ENCODE measurements around the gene MACC1.

Gene MACC1

DNA sequence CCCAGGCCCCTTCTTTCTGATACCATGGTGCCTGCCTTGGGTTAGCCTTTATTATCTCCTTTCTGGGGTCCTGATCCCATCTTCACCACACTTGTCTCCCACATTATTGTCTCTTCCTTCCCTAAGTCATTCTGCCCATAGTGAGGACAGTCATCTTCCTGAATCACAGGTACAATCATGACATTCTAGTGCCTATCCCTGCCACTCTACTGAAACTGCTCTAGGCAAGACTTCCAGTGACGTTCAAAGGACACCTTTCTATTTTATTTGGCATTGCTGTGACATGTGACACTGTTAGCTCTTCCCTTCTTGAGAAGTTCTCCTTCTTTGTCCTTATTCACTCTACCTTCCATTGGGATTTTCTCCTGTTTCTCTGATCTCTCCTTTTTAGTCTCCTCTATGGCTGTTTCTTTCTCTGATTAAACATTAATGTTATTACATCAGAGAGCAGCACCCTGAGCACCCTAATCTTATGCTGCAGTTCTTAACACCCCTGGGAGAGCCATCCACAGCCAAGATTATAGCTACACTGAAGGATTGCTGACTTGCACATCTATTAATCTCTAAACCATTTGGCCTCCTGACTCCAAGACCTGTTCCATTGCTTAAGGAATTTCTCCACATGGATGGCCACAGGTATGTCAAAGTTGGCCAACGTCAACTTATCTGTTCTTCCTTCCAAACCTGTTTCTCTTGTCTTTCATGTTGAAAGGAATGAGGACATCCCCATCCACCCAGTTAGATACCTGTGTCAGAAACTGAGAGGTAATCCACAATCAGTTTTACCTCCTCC is 10.9 kb downstream of the MACC1 start:
- ChIA-PET POLR2A (no interaction called here), CTCF (interaction anchor here (0.9 to 1.7 kb wide), 3 partner anchors 8 to 11 kb away, joined by 3 to 9 read pairs (median 4); partner anchors contain the start of gene MACC1)
- TF ChIP-seq CTCF (IDR thresholded peaks at IDR 0.05; ENCODE audit: control extremely low read depth, extremely low read depth, low read depth, missing control alignments) = no peak
- no peak for DNase-seq (ENCODE audit: extremely low spot score)

DNA sequence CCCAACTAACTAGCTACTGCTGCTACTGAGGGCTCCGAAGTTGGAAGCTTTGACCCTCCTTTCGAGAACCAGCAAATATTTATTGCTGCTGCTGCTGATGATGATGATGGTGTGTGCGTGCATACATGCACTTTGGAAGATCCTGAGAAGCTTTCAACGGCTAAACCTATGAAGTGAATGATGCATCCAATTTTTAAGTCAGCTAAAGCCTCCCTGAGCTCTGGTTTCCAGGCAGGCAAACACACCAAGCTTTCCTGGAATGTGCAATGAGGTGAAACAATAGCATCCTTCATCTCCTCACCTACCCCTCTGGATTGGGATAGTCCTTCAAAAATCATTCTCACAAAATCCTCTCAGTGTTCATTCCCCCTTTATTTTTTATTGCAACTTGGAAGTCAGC is 13.9 kb downstream of the MACC1 start:
- TF ChIP-seq CTCF (IDR thresholded peaks at IDR 0.05; ENCODE audit: control extremely low read depth, extremely low read depth, low read depth, missing control alignments) = no peak
- ChIA-PET CTCF (interaction anchor here (1.1 to 5.3 kb wide), 8 partner anchors 9 to 489 kb away, joined by 3 to 35 read pairs (median 4); partner anchors contain the start of gene MACC1), POLR2A (no interaction called here)
- DNase-seq (ENCODE audit: extremely low spot score) = no peak

DNA sequence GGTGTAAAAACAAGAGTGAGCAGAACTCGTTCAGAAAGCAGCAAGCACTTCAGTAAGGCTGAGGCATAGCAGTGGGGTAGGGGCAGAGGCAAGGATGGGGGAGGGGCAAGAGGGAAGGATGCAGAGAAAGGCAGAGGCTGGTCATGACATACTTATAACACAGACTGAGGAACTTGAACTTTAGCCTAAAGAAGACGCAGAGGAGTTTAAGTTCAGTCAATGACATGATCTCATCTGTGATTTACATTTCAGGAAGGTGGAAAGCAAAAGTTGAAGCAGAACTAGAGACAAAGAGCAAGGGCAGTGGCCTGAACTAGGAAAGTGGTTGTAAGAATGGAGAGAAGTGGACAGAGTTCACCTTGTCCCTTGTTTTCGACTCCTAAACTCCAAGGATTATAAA is 15.8 kb downstream of the MACC1 start:
- ChIA-PET CTCF (interaction anchor here (2.6 to 5.3 kb wide), 2 partner anchors 12 to 17 kb away, joined by 15 to 35 read pairs; partner anchors contain the start of gene MACC1), POLR2A (interaction anchor here (1.8 kb wide), 1 partner anchor 18 kb away, joined by 5 read pairs; no protein-coding TSS in a partner anchor)
- no peak for TF ChIP-seq CTCF (IDR thresholded peaks at IDR 0.05; ENCODE audit: control extremely low read depth, extremely low read depth, low read depth, missing control alignments)
- peak; percentile 41 for DNase-seq (ENCODE audit: extremely low spot score)

DNA sequence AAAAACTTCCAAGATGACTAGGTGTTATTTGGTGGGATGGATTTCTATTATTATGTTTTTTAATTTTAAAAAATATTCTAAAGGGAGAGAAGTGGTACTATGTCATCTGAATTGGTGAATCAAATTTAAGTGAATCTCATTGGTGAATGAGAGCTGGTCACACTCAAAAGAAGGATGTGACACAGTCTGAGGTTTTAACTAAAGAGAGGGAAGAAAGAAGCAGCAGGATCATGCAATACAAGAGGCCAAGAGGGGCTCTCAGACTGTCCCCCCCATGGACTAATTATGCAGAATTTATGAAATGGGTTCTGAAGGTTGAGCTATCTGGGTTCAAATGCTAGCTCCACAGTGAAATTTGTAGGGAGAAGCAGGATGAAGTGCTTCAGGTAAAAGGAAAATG is 16.2 kb downstream of the MACC1 start:
- DNase-seq (ENCODE audit: extremely low spot score) = peak; percentile 14
- POLR2A ChIA-PET = interaction anchor here (1.8 kb wide), 1 partner anchor 19 kb away, joined by 5 read pairs; no protein-coding TSS in a partner anchor
- TF ChIP-seq CTCF (IDR thresholded peaks at IDR 0.05; ENCODE audit: control extremely low read depth, extremely low read depth, low read depth, missing control alignments) = no peak
- CTCF ChIA-PET = interaction anchor here (2.6 to 5.3 kb wide), 2 partner anchors 12 to 17 kb away, joined by 15 to 35 read pairs; partner anchors contain the start of gene MACC1

- ChIA-PET CTCF (interaction anchor here (2.6 to 5.3 kb wide), 2 partner anchors 13 to 18 kb away, joined by 15 to 35 read pairs; partner anchors contain the start of gene MACC1), POLR2A (no interaction called here)
- DNase-seq (ENCODE audit: extremely low spot score) = peak; percentile 40
- no peak for TF ChIP-seq CTCF (IDR thresholded peaks at IDR 0.05; ENCODE audit: control extremely low read depth, extremely low read depth, low read depth, missing control alignments)
These were observed 16.8 kb downstream of the MACC1 start for GRCh38 chr7:20200361-20200760.

DNA sequence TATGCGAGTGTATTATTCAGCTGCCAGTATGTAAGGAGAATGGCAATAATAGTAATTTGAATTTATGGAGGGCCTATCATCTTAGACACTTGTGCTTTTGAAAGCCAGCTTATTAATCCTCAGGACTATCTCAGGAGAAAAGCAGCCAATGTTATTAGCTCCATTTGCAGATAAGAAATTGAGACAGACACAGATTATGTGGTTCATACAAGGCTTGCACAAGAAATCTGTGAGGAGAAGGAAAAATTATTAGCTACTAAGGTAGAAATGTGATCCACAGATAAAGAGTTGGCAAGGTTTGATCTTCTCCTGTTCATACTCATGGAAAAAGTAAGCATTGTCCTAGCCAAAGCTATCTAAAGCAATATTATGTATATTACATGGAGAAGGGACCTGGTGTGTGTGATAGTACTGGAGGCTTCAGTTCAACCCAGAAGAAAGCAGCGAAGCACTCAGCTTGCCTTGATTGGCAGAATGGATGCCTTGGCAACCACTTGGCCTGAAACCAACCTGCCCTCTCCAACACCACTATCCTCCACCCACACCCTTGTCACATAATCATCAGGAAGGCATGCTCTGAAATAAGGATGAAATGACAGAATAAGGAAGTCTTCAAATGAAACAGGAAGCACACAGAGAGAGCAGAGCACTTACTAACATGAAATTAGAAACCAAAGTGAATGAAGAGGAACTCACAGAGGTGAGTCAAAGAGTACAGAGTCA is 18.0 kb downstream of the MACC1 start:
- POLR2A ChIA-PET = interaction anchor here (0.8 to 1.3 kb wide), 2 partner anchors 21 to 22 kb away, joined by 4 to 5 read pairs; no protein-coding TSS in a partner anchor
- CTCF ChIA-PET = interaction anchor here (0.7 to 5.6 kb wide), 21 partner anchors 9 to 486 kb away, joined by 3 to 41 read pairs (median 6); partner anchors contain the start of genes ITGB8 and MACC1
- DNase-seq (ENCODE audit: extremely low spot score) = peak; percentile 42
- no peak for TF ChIP-seq CTCF (IDR thresholded peaks at IDR 0.05; ENCODE audit: control extremely low read depth, extremely low read depth, low read depth, missing control alignments)

All from GM10248 (cell line).